Motor neuron (in vitro differentiated cells): ENCODE measurements around the gene TTC32. TPM values are rescaled to one million over a fixed set of nuclear protein-coding genes. Genes with fewer than 3 reads are reported as not detected.
"Not testable (repeated sequence)": the region's sequence is repeated elsewhere in the genome, so short reads cannot be mapped to it uniquely, and the experiment has no call there.

Source experiments
- ATAC-seq, 8 experiments: fragments of 200-7000 bp; cut with Tn5 transposase; replicated peaks in 6 of 8; 2 replicates each; pipeline ENCODE4 v1.8.0; 2021; ENCODE audit warnings: mild to moderate bottlenecking in 8 of 8, moderate library complexity in 8 of 8
- H3K27ac ChIP-seq, 2 donors: fragments of 250-450 bp; sonication (Bioruptor Pico); 2 replicates each; pipeline ENCODE4 v1.9.0; 2021; ENCODE audit warnings: antibody characterized with exemption in 2 of 2, mild to moderate bottlenecking in 2 of 2, moderate library complexity in 1 of 2
- H3K4me1 ChIP-seq, 2 donors: fragments of 250-450 bp; sonication (Bioruptor Pico); replicated peaks in 1 of 2; 2 replicates each; pipeline ENCODE4 v1.6.1; 2021; ENCODE audit warnings: antibody characterized with exemption in 2 of 2, mild to moderate bottlenecking in 2 of 2, moderate library complexity in 1 of 2
- H3K4me3 ChIP-seq, 5 donors: fragments of 250-450 bp; sonication (Bioruptor Pico); 2 replicates each; pipeline ENCODE4 v1.9.0; 2021; ENCODE audit warnings: antibody characterized with exemption in 5 of 5, mild to moderate bottlenecking in 5 of 5, moderate library complexity in 4 of 5
- whole genome bisulfite sequencing, 10 experiments: fragments of 450-650 bp; shearing (Covaris generic); methylation state at CpG; one replicate each; pipeline ENCODE4 v1.0.0; 2022; 5-methylcytosine and 5-hydroxymethylcytosine counted together
- in situ Hi-C, 9 experiments: fragments of 400-800 bp; cut with MboI; loops; one replicate each; pipeline ENCODE4 v1.15.0; 2021; ENCODE audit warnings: low sequenced_read_pairs in 9 of 9, low pct_unique_long_range_greater_than_20kb in 2 of 9; ENCODE audit not compliant: unreplicated experiment in 9 of 9
- total RNA-seq, 8 experiments: library from RNA; unstranded; fragments of 300-600 nt; gene quantifications; 2 replicates each; pipeline versions ENCODE4 v1.2.3 to v1.2.4, GENCODE V29; 2022

The TTC32 gene
- total RNA-seq, 8 experiments from 2014 or later, result 14.4 to 20.9 (median 18.0) TPM

- ATAC-seq, H3K4me1 ChIP-seq, H3K4me3 ChIP-seq, H3K27ac ChIP-seq, in situ Hi-C loops: not testable (repeated sequence)
Measured at GRCh38 chr2:19880191-19880590, 21.6 kb downstream of the TTC32 start.

- no peak for ATAC-seq
- H3K4me1 ChIP-seq, result no peaks in the 10 kb centered on the region
- WGBS, 10 experiments, result 60 to 70% (median 60%) methylated on average over 1 to 2 of the region's 3 CpGs; no CpG with 5 or more reads in 7 of the 10 experiments
- in situ Hi-C loops, result no loop called here
- H3K4me3 ChIP-seq, result no peak overlapping the region
- H3K27ac ChIP-seq, result no peak overlapping the region
Measured at GRCh38 chr2:19879120-19879519, 22.7 kb downstream of the TTC32 start.

GRCh38 chr2:19878268-19879046, 23.3 kb downstream of the TTC32 start:
- H3K4me1 ChIP-seq, result no peaks in the 10 kb centered on the region
- 64 to 100% (median 86%) methylated on average over 1 to 6 of the region's 12 CpGs; no CpG with 5 or more reads in 3 of the 10 experiments for WGBS, 10 experiments
- H3K4me3 ChIP-seq, result no peak overlapping the region
- no peak overlapping the region for H3K27ac ChIP-seq
- in situ Hi-C loops, result no loop called here
- no peak for ATAC-seq

GRCh38 chr2:19876751-19877150, 25.0 kb downstream of the TTC32 start:
- in situ Hi-C loops, result no loop called here
- WGBS, 10 experiments, result 0 to 80% (median 69%) methylated on average over 1 to 3 of the region's 4 CpGs; no CpG with 5 or more reads in 7 of the 10 experiments
- H3K4me3 ChIP-seq, result no peak overlapping the region

GRCh38 chr2:19875280-19875679, 26.5 kb downstream of the TTC32 start:
- 57 to 100% (median 80%) methylated on average over 1 of the region's 1 CpG; no CpG with 5 or more reads in 3 of the 10 experiments for WGBS, 10 experiments
- no peak overlapping the region for H3K27ac ChIP-seq
- in situ Hi-C loops, result no loop called here
- H3K4me3 ChIP-seq, result no peak overlapping the region
- H3K4me1 ChIP-seq, result no peaks in the 10 kb centered on the region
- no peak for ATAC-seq

More at GRCh38 chr2:19876751-19877150, 25.0 kb downstream of the TTC32 start:
- H3K27ac ChIP-seq, result no peak overlapping the region
- no peaks in the 10 kb centered on the region for H3K4me1 ChIP-seq
- no peak for ATAC-seq

- no peak overlapping the region for H3K27ac ChIP-seq
- no peak for ATAC-seq
- in situ Hi-C loops, result loop anchor here in 5 of 9 experiments (25.0 kb wide), 7 partner anchors 187 to 1487 kb away; partner anchors contain the start of gene OSR1 (in 2 of the 5)
- WGBS, 10 experiments, result 81 to 100% (median 92%) methylated on average over 2 to 3 of the region's 3 CpGs; no CpG with 5 or more reads in 7 of the 10 experiments
- H3K4me3 ChIP-seq, result no peak overlapping the region
- no peaks in the 10 kb centered on the region for H3K4me1 ChIP-seq
Measured at GRCh38 chr2:19874726-19875125, 27.1 kb downstream of the TTC32 start.

- in situ Hi-C loops, result loop anchor here in 5 of 9 experiments (25.0 kb wide), 7 partner anchors 186 to 1486 kb away; partner anchors contain the start of gene OSR1 (in 2 of the 5)
- 60 to 90% (median 84%) methylated on average over 1 to 5 of the region's 5 CpGs; no CpG with 5 or more reads in 4 of the 10 experiments for WGBS, 10 experiments
- no peak for ATAC-seq
Measured at GRCh38 chr2:19873014-19873413, 28.8 kb downstream of the TTC32 start.

GRCh38 chr2:19872302-19872701, 29.5 kb downstream of the TTC32 start:
- in situ Hi-C loops, result loop anchor here in 5 of 9 experiments (25.0 kb wide), 7 partner anchors 185 to 1485 kb away; partner anchors contain the start of gene OSR1 (in 2 of the 5)

More at GRCh38 chr2:19873014-19873413, 28.8 kb downstream of the TTC32 start:
- Histone ChIP-seq H3K27ac (no peak overlapping the region), H3K4me1 (peaks cover 3 to 7% of the 10 kb centered on the region in 2 donors), H3K4me3 (no peak overlapping the region)

GRCh38 chr2:19871836-19872235, 29.9 kb downstream of the TTC32 start:
- no peak overlapping the region for H3K27ac ChIP-seq
- 63% methylated on average over 2 of the region's 2 CpGs; no CpG with 5 or more reads in 9 of the 10 experiments for WGBS, 10 experiments
- no peak for ATAC-seq
- in situ Hi-C loops, result loop anchor here in 5 of 9 experiments (25.0 kb wide), 7 partner anchors 185 to 1485 kb away; partner anchors contain the start of gene OSR1 (in 2 of the 5)
- H3K4me3 ChIP-seq, result no peak overlapping the region
- peaks cover 3 to 7% of the 10 kb centered on the region in 2 donors for H3K4me1 ChIP-seq

More at GRCh38 chr2:19872302-19872701, 29.5 kb downstream of the TTC32 start:
- 0 to 100% (median 73%) methylated on average over 1 to 3 of the region's 3 CpGs; no CpG with 5 or more reads in 3 of the 10 experiments for WGBS, 10 experiments
- ATAC-seq, result no peak
- Histone ChIP-seq H3K4me3 (no peak overlapping the region), H3K27ac (no peak overlapping the region), H3K4me1 (peaks cover 3 to 7% of the 10 kb centered on the region in 2 donors)

- ATAC-seq, result no peak
- H3K27ac ChIP-seq, result no peak overlapping the region
- in situ Hi-C loops, result loop anchor here in 5 of 9 experiments (25.0 kb wide), 7 partner anchors 183 to 1483 kb away; partner anchors contain the start of gene OSR1 (in 2 of the 5)
- peaks cover 3 to 7% of the 10 kb centered on the region in 2 donors for H3K4me1 ChIP-seq
- no peak overlapping the region for H3K4me3 ChIP-seq
- WGBS, 10 experiments, result 38 to 80% (median 66%) methylated on average over 1 to 4 of the region's 4 CpGs; no CpG with 5 or more reads in 3 of the 10 experiments
Measured at GRCh38 chr2:19870792-19871191, 31.0 kb downstream of the TTC32 start.

- no peak overlapping the region for H3K27ac ChIP-seq
Measured at GRCh38 chr2:19868701-19869580, 32.8 kb downstream of the TTC32 start.

GRCh38 chr2:19868224-19868623, 33.6 kb downstream of the TTC32 start:
- WGBS, 10 experiments, result 54 to 100% (median 84%) methylated on average over 1 to 7 of the region's 7 CpGs
- in situ Hi-C loops, result loop anchor here in 5 of 9 experiments (10.0 to 25.0 kb wide), 8 partner anchors 181 to 1481 kb away; partner anchors contain the start of gene OSR1 (in 2 of the 5)
- peak overlapping the region in 1 of 5 donors; percentile 35 for H3K4me3 ChIP-seq
- ATAC-seq, result no peak
- H3K27ac ChIP-seq, result no peak overlapping the region
- peaks cover 3 to 7% of the 10 kb centered on the region in 2 donors for H3K4me1 ChIP-seq

More at GRCh38 chr2:19868701-19869580, 32.8 kb downstream of the TTC32 start:
- Histone ChIP-seq H3K4me3 (peak overlapping the region in 4 of 5 donors; percentile 10 to 35 (median 16)), H3K4me1 (peaks cover 3 to 7% of the 10 kb centered on the region in 2 donors)
- WGBS, 10 experiments, result 17 to 100% methylated on average over 2 to 6 of the region's 52 CpGs; no CpG with 5 or more reads in 8 of the 10 experiments
- ATAC-seq, result peak; percentile 69 to 94 (median 94)
- in situ Hi-C loops, result loop anchor here in 5 of 9 experiments (10.0 to 25.0 kb wide), 8 partner anchors 182 to 1482 kb away; partner anchors contain the start of gene OSR1 (in 2 of the 5)
